Panc1 (cell line): ENCODE measurements around the gene FAM151A.

Experiments used
- POLR2AphosphoS5 ChIP-seq: IDR thresholded peaks from 2 replicates; pipeline ENCODE4 v1.6.1; 2012; ENCODE audit warnings: mild to moderate bottlenecking, low read depth, low read length, moderate library complexity
- REST ChIP-seq, 2 experiments: IDR thresholded peaks; 2 replicates each; pipeline ENCODE4 v1.6.1; 2011 to 2012; ENCODE audit warnings: low read depth in 2 of 2, control low read depth in 1 of 2, low read length in 1 of 2, mild to moderate bottlenecking in 1 of 2, moderate library complexity in 1 of 2; ENCODE audit not compliant: insufficient read depth in 1 of 2
- SIN3A ChIP-seq: IDR thresholded peaks from 2 replicates; pipeline ENCODE4 v1.6.1; 2012; ENCODE audit warnings: low read depth, mild to moderate bottlenecking, low read length, moderate library complexity, borderline replicate concordance; ENCODE audit not compliant: insufficient read depth
- TF ChIP-seq, protein P1 (sequence below): fragments of 450-650 bp; IDR thresholded peaks from 2 replicates; pipeline ENCODE4 v1.5.1; 2017; ENCODE audit warnings: mild to moderate bottlenecking

DNA sequence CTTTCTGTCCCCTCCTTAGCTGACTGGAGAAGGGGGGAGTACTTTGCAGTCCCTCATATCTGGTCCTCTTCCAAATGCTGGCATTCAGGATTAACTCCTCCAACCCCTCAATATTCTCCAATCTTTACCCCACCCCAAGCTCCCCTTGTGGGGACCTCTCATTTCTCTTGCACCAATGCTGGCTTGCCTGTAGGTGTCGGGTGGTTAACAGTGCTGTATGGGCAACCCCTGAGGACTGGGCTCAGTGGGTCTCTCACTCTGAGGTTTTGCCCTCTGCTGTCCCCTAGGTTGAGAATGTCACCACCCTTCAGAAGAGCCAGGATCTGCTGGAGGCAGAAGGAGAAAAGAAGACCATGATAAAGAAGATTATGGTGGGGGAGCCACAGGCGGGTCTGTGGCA is 45.2 kb upstream of the FAM151A start:
- TF ChIP-seq, protein P1, sequence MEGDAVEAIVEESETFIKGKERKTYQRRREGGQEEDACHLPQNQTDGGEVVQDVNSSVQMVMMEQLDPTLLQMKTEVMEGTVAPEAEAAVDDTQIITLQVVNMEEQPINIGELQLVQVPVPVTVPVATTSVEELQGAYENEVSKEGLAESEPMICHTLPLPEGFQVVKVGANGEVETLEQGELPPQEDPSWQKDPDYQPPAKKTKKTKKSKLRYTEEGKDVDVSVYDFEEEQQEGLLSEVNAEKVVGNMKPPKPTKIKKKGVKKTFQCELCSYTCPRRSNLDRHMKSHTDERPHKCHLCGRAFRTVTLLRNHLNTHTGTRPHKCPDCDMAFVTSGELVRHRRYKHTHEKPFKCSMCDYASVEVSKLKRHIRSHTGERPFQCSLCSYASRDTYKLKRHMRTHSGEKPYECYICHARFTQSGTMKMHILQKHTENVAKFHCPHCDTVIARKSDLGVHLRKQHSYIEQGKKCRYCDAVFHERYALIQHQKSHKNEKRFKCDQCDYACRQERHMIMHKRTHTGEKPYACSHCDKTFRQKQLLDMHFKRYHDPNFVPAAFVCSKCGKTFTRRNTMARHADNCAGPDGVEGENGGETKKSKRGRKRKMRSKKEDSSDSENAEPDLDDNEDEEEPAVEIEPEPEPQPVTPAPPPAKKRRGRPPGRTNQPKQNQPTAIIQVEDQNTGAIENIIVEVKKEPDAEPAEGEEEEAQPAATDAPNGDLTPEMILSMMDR: no peak
- TF ChIP-seq SIN3A: no peak
- no peak for TF ChIP-seq REST (IDR thresholded peaks at IDR 0.05; ENCODE audit: insufficient read depth in 1 of 2, low read depth in 2 of 2, low read length in 1 of 2)
- TF ChIP-seq POLR2AphosphoS5: no peak
